WTC11 (cell line): ENCODE results near the gene TNPO3.

Experiments used
- TP53 ChIP-seq: sonication (generic); formaldehyde crosslinking; IDR thresholded peaks from 2 replicates; pipeline ENCODE4 v1.8.1; 2023; ENCODE audit warnings: mild to moderate bottlenecking, missing genetic modification reagents
- ZNF232 ChIP-seq: sonication (generic); formaldehyde crosslinking; IDR thresholded peaks from 2 replicates; pipeline ENCODE4 v1.8.0; 2022; ENCODE audit warnings: mild to moderate bottlenecking, missing genetic modification reagents
- TF ChIP-seq, protein P1 (sequence below): fragments of 200-600 bp; IDR thresholded peaks from 2 replicates; pipeline ENCODE4 v1.8.0; 2022; ENCODE audit warnings: antibody characterized with exemption
- TF ChIP-seq, protein P2 (sequence below): sonication (generic); formaldehyde crosslinking; IDR thresholded peaks from 2 replicates; pipeline ENCODE4 v1.8.1; 2023; ENCODE audit warnings: mild to moderate bottlenecking, missing genetic modification reagents

DNA sequence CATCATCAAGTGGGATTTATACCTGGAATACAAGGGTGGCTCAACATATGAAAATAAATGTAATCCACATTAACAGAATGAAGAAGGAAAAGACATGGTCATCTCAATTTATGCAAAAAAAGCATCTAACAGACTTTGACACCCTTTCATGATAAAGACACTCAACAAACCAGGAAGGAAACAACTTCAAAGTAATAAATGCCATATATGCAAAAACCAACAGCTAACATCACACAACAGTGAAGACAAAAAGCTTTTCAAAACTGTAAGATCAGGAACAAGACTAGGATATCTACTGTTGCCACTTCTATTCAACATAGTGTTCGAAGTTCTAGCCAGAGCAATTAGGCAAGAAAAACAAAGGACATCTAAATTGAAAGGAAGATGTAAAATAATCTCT, 22.9 kb downstream of the TNPO3 start:
- TF ChIP-seq TP53 (no peak), ZNF232 (CRISPR knock-in tag) (no peak)
- TF ChIP-seq, protein P1, sequence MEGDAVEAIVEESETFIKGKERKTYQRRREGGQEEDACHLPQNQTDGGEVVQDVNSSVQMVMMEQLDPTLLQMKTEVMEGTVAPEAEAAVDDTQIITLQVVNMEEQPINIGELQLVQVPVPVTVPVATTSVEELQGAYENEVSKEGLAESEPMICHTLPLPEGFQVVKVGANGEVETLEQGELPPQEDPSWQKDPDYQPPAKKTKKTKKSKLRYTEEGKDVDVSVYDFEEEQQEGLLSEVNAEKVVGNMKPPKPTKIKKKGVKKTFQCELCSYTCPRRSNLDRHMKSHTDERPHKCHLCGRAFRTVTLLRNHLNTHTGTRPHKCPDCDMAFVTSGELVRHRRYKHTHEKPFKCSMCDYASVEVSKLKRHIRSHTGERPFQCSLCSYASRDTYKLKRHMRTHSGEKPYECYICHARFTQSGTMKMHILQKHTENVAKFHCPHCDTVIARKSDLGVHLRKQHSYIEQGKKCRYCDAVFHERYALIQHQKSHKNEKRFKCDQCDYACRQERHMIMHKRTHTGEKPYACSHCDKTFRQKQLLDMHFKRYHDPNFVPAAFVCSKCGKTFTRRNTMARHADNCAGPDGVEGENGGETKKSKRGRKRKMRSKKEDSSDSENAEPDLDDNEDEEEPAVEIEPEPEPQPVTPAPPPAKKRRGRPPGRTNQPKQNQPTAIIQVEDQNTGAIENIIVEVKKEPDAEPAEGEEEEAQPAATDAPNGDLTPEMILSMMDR, result no peak
- TF ChIP-seq, protein P2, sequence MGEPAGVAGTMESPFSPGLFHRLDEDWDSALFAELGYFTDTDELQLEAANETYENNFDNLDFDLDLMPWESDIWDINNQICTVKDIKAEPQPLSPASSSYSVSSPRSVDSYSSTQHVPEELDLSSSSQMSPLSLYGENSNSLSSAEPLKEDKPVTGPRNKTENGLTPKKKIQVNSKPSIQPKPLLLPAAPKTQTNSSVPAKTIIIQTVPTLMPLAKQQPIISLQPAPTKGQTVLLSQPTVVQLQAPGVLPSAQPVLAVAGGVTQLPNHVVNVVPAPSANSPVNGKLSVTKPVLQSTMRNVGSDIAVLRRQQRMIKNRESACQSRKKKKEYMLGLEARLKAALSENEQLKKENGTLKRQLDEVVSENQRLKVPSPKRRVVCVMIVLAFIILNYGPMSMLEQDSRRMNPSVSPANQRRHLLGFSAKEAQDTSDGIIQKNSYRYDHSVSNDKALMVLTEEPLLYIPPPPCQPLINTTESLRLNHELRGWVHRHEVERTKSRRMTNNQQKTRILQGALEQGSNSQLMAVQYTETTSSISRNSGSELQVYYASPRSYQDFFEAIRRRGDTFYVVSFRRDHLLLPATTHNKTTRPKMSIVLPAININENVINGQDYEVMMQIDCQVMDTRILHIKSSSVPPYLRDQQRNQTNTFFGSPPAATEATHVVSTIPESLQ, result no peak
